D721Med (cell line): ENCODE data around the gene RAB21.

ENCODE experiments used
- DNase-seq: peaks from one replicate; pipeline ENCODE4 v3.0.0; 2011; ENCODE audit warnings: low spot score; ENCODE audit not compliant: insufficient read length
- FAIRE-seq: peaks from 2 replicates; lab custom pipeline; 2011; peaks lifted over from hg19 to GRCh38; lab: Jason Lieb, UNC
- TF ChIP-seq, protein P1 (sequence below): IDR thresholded peaks from 2 replicates; pipeline ENCODE4 v1.5.1; 2012; ENCODE audit warnings: mild to moderate bottlenecking, control low read depth; ENCODE audit not compliant: insufficient read depth; ENCODE audit errors: missing control alignments

Gene RAB21

DNA sequence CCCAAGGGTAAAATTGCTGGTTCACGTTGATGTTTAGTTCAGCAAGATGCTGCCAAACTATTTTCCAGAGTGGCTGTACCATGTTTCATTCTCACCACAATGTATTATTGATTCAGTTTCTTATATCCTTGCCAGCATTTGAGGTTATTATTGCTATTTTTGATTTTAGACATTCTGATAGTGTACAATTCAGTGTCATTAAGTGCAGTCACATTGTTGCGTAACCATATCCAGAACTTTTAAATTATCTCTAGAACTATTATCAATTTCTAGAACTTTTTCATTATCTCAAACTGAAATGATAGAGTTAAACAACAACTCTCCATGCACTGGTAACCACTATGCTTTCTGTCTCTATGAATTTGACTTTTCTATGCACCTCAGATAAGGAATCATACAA is 74.2 kb downstream of the RAB21 start:
- DNase-seq (no peak), FAIRE-seq (no peak)
- TF ChIP-seq, protein P1, sequence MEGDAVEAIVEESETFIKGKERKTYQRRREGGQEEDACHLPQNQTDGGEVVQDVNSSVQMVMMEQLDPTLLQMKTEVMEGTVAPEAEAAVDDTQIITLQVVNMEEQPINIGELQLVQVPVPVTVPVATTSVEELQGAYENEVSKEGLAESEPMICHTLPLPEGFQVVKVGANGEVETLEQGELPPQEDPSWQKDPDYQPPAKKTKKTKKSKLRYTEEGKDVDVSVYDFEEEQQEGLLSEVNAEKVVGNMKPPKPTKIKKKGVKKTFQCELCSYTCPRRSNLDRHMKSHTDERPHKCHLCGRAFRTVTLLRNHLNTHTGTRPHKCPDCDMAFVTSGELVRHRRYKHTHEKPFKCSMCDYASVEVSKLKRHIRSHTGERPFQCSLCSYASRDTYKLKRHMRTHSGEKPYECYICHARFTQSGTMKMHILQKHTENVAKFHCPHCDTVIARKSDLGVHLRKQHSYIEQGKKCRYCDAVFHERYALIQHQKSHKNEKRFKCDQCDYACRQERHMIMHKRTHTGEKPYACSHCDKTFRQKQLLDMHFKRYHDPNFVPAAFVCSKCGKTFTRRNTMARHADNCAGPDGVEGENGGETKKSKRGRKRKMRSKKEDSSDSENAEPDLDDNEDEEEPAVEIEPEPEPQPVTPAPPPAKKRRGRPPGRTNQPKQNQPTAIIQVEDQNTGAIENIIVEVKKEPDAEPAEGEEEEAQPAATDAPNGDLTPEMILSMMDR = no peak

DNA sequence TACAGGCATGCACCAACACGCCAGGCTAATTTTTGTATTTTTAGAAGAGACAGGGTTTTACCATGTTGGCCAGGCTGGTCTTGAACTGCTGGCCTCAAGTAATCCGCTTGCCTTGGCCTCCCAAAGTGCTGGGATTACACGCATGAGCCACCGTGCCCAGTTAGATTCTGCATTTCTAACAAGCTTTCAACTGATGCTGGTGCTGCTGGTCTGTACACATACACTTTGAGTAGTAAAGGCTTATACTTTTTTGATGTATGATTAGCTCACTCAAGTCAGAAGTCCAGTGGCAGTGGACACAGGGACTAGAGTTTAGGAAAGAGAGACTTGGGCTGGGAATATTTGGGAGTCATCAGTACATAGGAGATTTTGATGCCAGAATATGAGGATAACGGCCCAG is 82.7 kb downstream of the RAB21 start:
- FAIRE-seq = no peak
- no peak for DNase-seq
- TF ChIP-seq, protein P1 = no peak

DNA sequence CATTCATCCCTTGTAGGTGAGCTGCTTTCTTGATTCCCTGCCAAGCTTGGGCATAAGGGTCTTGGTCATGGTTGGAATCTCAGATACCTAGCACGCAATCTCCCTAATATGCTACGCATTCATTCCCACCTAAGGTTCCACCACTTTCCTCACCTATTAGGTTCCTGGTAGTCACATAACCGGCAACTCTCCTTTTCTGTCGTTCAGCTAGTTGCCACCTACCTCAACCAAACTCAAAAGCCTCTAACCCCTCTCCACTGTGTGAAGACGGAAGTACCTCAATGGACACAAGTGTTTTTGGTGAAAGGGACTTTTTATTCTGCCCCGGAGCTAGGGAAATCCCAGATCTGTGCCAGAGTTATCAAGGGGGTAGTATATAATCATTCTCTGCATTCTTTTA is 83.6 kb downstream of the RAB21 start:
- DNase-seq (no peak), FAIRE-seq (no peak)
- TF ChIP-seq, protein P1 = no peak

DNA sequence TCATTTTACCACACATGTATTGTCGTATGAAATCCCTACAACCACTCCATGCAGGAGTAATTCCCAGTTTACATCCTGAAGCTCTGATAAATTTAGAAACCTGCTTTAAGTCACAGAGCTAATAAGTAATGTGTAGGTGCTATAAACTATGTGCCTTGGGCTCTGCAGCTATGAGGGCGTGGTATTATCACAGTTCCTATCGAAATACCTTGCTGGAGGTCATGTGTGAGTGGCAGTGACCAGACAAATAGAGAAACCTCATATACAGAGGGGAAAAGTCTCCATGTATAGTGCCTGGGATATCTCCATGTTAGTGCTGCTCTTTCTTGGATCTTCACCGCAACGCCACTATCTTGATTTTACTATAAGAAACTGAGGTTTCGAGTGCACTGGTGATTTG is 84.0 kb downstream of the RAB21 start:
- FAIRE-seq (no peak), DNase-seq (no peak)
- TF ChIP-seq, protein P1 = no peak

DNA sequence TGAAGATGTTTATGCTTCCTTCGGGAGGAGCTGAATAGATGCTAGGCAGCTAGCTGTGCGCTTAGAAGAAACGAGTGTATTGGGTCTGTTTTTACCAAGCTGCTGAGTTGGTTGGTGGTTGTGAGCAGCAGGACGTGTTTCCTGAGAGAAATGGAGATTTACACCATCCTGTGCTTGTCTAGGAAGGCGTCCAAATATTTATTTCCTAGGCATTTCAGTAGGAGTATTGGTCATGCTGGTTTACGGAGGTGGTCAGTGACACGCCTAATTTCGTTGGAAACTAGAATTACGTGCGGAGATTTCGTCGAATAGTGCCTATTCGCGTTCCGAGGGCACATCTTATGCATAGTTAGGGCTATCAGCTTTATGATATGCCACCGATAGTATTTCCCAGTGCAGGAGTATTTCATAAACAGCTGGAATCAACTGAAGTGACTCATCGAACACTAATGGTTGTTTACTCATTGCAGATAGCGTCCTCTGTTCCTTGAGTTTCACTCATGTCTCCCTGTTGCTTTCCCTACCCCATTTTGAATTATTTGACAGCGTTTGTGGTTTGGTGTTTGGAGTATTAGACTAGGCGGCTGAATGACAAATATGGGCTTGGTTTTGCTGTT is 85.7 kb downstream of the RAB21 start:
- TF ChIP-seq, protein P1 = no peak
- FAIRE-seq (no peak), DNase-seq (no peak)

DNA sequence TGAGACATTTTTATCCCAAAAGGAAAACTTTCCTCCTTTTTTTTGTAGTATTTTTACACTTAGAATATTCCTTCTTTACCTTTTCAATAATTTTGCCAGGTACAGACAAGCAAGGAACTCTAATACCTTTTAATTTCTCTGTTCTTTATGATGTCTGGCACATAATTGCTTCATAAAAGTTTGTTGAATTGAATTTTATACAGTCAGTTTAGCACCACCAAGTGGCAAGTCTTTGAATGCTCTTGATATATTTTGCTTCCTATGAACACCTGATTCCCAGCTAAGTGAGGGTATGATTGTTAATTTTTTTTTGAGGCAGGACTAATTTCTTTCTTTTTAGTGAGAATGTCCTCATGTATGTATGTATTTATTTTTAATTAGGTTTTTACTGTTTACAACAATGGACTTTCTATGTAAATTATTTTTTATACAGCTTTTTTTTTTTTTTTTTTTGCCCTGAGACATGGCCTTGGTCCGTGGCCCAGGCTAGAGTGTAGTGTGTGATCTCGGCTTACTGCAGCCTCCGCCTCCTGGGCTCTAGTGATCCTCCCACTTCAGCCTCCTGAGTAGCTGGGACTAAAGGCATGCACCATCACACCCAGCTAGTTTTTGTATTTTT is 91.8 kb downstream of the RAB21 start:
- TF ChIP-seq, protein P1 = peak; percentile 40
- FAIRE-seq (no peak), DNase-seq (no peak)

DNA sequence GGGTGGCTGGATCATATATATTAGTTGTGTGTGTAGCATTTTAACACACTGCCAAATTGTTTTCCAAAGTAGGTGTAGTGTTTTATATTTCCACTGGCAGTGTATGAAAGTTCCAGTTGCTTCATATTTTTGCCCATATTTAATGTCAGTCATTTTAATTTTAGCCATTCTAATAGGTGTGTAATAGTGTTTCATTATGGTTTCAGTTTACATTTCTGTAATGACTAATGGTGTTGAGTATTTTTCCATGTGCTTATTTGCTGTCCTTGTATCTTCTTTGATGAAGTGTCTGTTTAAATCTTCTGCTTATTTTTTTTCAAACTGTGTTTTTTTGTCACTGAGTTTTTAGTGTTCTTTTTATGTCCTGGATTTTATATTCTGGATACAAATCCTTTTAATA is 93.5 kb downstream of the RAB21 start:
- DNase-seq (no peak), FAIRE-seq (peak; percentile 11)
- TF ChIP-seq, protein P1 = no peak
